B cell (primary cell): Measurements from ENCODE around the gene PRKACG. TPM values are rescaled to one million over a fixed set of nuclear protein-coding genes. Genes with fewer than 3 reads are reported as not detected.

Experiments used
- ATAC-seq: fragments of 200-7000 bp; cut with Tn5 transposase; one replicate; pipeline ENCODE4 v1.10.0; 2021; ENCODE audit warnings: low read depth, mild to moderate bottlenecking, moderate number of reproducible peaks, moderate library complexity
- CTCF ChIA-PET: fragments of 350-600 bp; sonication (Branson Sonifier 250); formaldehyde crosslinking; loops from one replicate; lab custom pipeline; 2021; ENCODE audit warnings: antibody characterized with exemption, inconsistent platforms; lab: Charles Lee
- POLR2A ChIA-PET: fragments of 350-600 bp; sonication (Branson Sonifier 250); formaldehyde crosslinking; loops from one replicate; lab custom pipeline; 2021; ENCODE audit warnings: antibody characterized with exemption; lab: Charles Lee
- DNase-seq: peaks from one replicate; pipeline ENCODE4 v3.0.0; 2013
- H2AFZ ChIP-seq: 2 replicates; pipeline ENCODE4 v1.6.1; 2012; ENCODE audit warnings: mild to moderate bottlenecking, low read depth, low read length; ENCODE audit not compliant: insufficient read depth, poor library complexity, severe bottlenecking
- H3K27ac ChIP-seq, 2 donors: 1 replicate in 1 of 2; 2 replicates in 1 of 2; pipeline ENCODE4 v1.5.1; 2012 to 2013; ENCODE audit warnings: low read length in 2 of 2, mild to moderate bottlenecking in 2 of 2, moderate library complexity in 1 of 2
- H3K27me3 ChIP-seq, 4 experiments: fragments of 200-600 bp in 1 of 4; sonication (generic) in 1 of 4; replicated peaks in 1 of 4; 1 replicate in 2 of 4; 2 replicates in 2 of 4; pipeline versions ENCODE4 v1.6.1 to v1.7.0; 2013 to 2016; ENCODE audit warnings: low read length in 3 of 4, mild to moderate bottlenecking in 2 of 4, mixed read lengths in 1 of 4, moderate library complexity in 1 of 4; ENCODE audit not compliant: insufficient read depth in 4 of 4, control insufficient read depth in 3 of 4; ENCODE audit errors: control extremely low read depth in 1 of 4
- H3K36me3 ChIP-seq, 2 experiments: replicated peaks in 1 of 2; 1 replicate in 1 of 2; 2 replicates in 1 of 2; pipeline versions ENCODE4 v1.6.1 to v1.7.1; 2013; ENCODE audit warnings: low read length in 1 of 2; ENCODE audit not compliant: insufficient read depth in 2 of 2, control insufficient read depth in 1 of 2; ENCODE audit errors: control extremely low read depth in 1 of 2, extremely low read depth in 1 of 2
- H3K4me1 ChIP-seq, 2 donors: fragments of 200-600 bp in 1 of 2; sonication (generic) in 1 of 2; 1 replicate in 1 of 2; 2 replicates in 1 of 2; pipeline versions ENCODE4 v1.5.1 to v1.6.1; 2013 to 2017; ENCODE audit warnings: low read length in 2 of 2; ENCODE audit not compliant: control insufficient read depth in 2 of 2, insufficient read depth in 2 of 2
- H3K4me2 ChIP-seq: replicated peaks from 2 replicates; pipeline ENCODE3; 2012; ENCODE audit warnings: mild to moderate bottlenecking, low read depth, low read length; ENCODE audit not compliant: poor library complexity, severe bottlenecking
- H3K4me3 ChIP-seq, 5 experiments: fragments of 200-600 bp in 1 of 5; sonication (generic) in 1 of 5; 1 replicate in 3 of 5; 2 replicates in 2 of 5; pipeline versions ENCODE4 v1.5.1 to v1.7.0; 2011 to 2016; ENCODE audit warnings: low read length in 4 of 5, mild to moderate bottlenecking in 4 of 5, low read depth in 2 of 5, control low read depth in 1 of 5, moderate library complexity in 1 of 5; ENCODE audit not compliant: insufficient read depth in 1 of 5; ENCODE audit errors: control extremely low read depth in 1 of 5, extremely low read depth in 1 of 5
- H3K79me2 ChIP-seq: fragments of 200-600 bp; sonication (generic); one replicate; pipeline ENCODE4 v1.6.0; 2016; ENCODE audit warnings: low read length; ENCODE audit not compliant: control insufficient read depth, insufficient read depth
- H3K9ac ChIP-seq: fragments of 200-600 bp; sonication (generic); 2 replicates; pipeline ENCODE4 v1.6.1; 2017; ENCODE audit warnings: mild to moderate bottlenecking, low read length, moderate library complexity
- H3K9me3 ChIP-seq, 3 donors: one replicate each; pipeline versions ENCODE4 v1.6.1 to v1.7.1; 2013; ENCODE audit warnings: low read length in 2 of 3; ENCODE audit not compliant: control insufficient read depth in 2 of 3, insufficient read depth in 1 of 3; ENCODE audit errors: control extremely low read depth in 1 of 3
- H4K20me1 ChIP-seq: 2 replicates; pipeline ENCODE4 v1.6.0; 2012; ENCODE audit warnings: mild to moderate bottlenecking, low read length; ENCODE audit not compliant: insufficient read depth, control insufficient read depth, poor library complexity, severe bottlenecking
- H3K27ac Mint-ChIP-seq: one replicate; pipeline ENCODE4 v1.8.0; 2021; ENCODE audit warnings: mixed read lengths
- H3K27me3 Mint-ChIP-seq: one replicate; pipeline ENCODE4 v1.8.0; 2021; ENCODE audit warnings: mixed read lengths
- H3K4me1 Mint-ChIP-seq: one replicate; pipeline ENCODE4 v1.8.0; 2021; ENCODE audit warnings: mixed read lengths
- H3K4me3 Mint-ChIP-seq: one replicate; pipeline ENCODE4 v1.8.0; 2021; ENCODE audit warnings: mixed read lengths
- H3K9me3 Mint-ChIP-seq: one replicate; pipeline ENCODE4 v1.8.0; 2022; ENCODE audit warnings: mixed read lengths; ENCODE audit not compliant: insufficient read depth
- EZH2 ChIP-seq: IDR thresholded peaks from 2 replicates; pipeline ENCODE4 v1.6.1; 2012; ENCODE audit warnings: borderline replicate concordance, low read depth, mild to moderate bottlenecking, moderate library complexity, low read length; ENCODE audit not compliant: insufficient read depth, poor library complexity, severe bottlenecking
- WGBS: methylation state at CpG from one replicate; pipeline ENCODE4 v1.1.5; 2013; ENCODE audit warnings: missing lambda C conversion rate; ENCODE audit not compliant: insufficient coverage; 5-methylcytosine and 5-hydroxymethylcytosine counted together
- intact Hi-C: fragments of 100-400 bp; cut with micrococcal nuclease; formaldehyde crosslinking; loops from one replicate; pipeline ENCODE4 v1.10.0; 2022
- polyA plus RNA-seq: library from polyadenylated mRNA; depleted of rRNA; stranded (reverse); fragments of >200 nt; gene quantifications from 2 replicates; pipeline ENCODE4 v1.2.3, GENCODE V29; 2012
- total RNA-seq, 2 donors: library from RNA; stranded (reverse); fragments of 120-200 nt in 1 of 2; gene quantifications; 1 replicate in 1 of 2; 2 replicates in 1 of 2; pipeline versions ENCODE4 v1.2.3 to v1.2.4, GENCODE V29; 2013 to 2022
- TF ChIP-seq, protein P1 (sequence below): fragments of 200-600 bp; IDR thresholded peaks from one replicate; pipeline ENCODE4 v1.8.0; 2022; ENCODE audit warnings: antibody characterized with exemption, mild to moderate bottlenecking

The PRKACG gene
- total and polyA plus RNA-seq, 2 donors (not counting 1 experiment from before 2014, with no cell fraction given): not detected

DNA sequence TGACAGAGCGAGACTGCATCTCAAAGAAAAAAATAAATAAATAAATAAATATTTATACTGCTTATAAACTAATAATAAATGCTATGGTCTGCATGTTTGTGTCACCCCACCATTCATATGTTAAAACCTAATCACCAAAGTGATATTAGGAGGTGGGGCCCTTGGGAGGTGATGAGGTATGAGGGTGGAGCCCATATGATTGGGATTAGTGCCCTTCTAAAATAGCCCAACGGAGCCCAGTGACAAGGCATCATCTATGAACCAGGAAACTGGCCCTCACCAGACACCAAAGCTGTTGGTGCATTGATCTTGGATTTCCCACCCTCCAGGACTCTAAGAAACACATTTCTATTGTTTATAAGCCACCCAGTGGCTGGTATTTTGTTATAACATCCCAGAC, 26.7 kb upstream of the PRKACG start:
- DNase-seq: no peak
- Histone ChIP-seq H3K79me2 (no peaks in the 10 kb centered on the region), H2AFZ (no peak overlapping the region), H3K27ac (no peak overlapping the region), H4K20me1 (peaks cover 4% of the 10 kb centered on the region), H3K27me3 (no peaks in the 10 kb centered on the region), H3K4me1 (peaks cover 4 to 7% of the 10 kb centered on the region in 2 donors), H3K4me2 (no peak overlapping the region), H3K9ac (no peak overlapping the region), H3K4me3 (no peak overlapping the region), H3K9me3 (peaks cover 0 to 7% (median 0%) of the 10 kb centered on the region in 3 donors), H3K36me3 (no peaks in the 10 kb centered on the region)
- Mint-ChIP-seq H3K27ac (no peak overlapping the region), H3K9me3 (no peaks in the 10 kb centered on the region), H3K4me1 (peaks cover 14% of the 10 kb centered on the region), H3K27me3 (no peaks in the 10 kb centered on the region), H3K4me3 (no peak overlapping the region)
- no peak for TF ChIP-seq EZH2
- CTCF ChIA-PET: no interaction called here
- ATAC-seq: no peak
- intact Hi-C loops: no loop called here
- no CpG with 5 or more reads among the region's 2 CpGs for WGBS
- POLR2A ChIA-PET: no interaction called here

DNA sequence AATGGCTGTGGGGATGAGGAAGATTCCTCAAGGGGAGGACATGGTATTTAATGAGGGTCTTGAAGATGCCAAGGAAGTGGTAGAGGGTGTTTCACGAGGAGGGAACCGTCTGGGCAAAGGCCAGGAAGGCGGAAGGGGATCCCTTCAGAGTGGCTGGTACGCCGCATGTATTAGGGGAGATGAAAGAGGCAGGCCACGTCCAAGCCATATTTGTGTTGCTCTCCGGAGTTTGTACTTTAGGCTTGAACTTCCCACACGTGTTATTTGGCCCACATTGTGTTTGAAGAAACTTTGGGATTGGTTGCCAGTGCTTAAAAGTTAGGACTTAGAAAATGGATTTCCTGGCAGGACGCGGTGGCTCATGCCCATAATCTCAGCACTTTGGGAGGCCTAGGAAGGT, 22.9 kb upstream of the PRKACG start:
- peak overlapping the region in 2 of 5 experiments; percentile 85 to 94 for H3K4me3 ChIP-seq
- Mint-ChIP-seq H3K9me3 (no peaks in the 10 kb centered on the region), H3K27ac (peak overlapping the region; percentile 93), H3K4me1 (peaks cover 11% of the 10 kb centered on the region), H3K27me3 (no peaks in the 10 kb centered on the region), H3K4me3 (peak overlapping the region; percentile 99)
- peak overlapping the region; percentile 87 for H2AFZ ChIP-seq
- ATAC-seq (no peak), DNase-seq (peak; percentile 18)
- H3K4me2 ChIP-seq: peak overlapping the region; percentile 78
- intact Hi-C loops: loop anchor here (5.0 kb wide), 5 partner anchors 86 to 881 kb away; partner anchors contain the start of gene PIP5K1B
- H4K20me1 ChIP-seq: peaks cover 4% of the 10 kb centered on the region
- TF ChIP-seq EZH2: no peak
- TF ChIP-seq, protein P1, sequence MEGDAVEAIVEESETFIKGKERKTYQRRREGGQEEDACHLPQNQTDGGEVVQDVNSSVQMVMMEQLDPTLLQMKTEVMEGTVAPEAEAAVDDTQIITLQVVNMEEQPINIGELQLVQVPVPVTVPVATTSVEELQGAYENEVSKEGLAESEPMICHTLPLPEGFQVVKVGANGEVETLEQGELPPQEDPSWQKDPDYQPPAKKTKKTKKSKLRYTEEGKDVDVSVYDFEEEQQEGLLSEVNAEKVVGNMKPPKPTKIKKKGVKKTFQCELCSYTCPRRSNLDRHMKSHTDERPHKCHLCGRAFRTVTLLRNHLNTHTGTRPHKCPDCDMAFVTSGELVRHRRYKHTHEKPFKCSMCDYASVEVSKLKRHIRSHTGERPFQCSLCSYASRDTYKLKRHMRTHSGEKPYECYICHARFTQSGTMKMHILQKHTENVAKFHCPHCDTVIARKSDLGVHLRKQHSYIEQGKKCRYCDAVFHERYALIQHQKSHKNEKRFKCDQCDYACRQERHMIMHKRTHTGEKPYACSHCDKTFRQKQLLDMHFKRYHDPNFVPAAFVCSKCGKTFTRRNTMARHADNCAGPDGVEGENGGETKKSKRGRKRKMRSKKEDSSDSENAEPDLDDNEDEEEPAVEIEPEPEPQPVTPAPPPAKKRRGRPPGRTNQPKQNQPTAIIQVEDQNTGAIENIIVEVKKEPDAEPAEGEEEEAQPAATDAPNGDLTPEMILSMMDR: no peak
- H3K9me3 ChIP-seq: peaks cover 0 to 7% (median 0%) of the 10 kb centered on the region in 3 donors
- no peaks in the 10 kb centered on the region for H3K27me3 ChIP-seq
- H3K4me1 ChIP-seq: peaks cover 8 to 11% of the 10 kb centered on the region in 2 donors
- 78% methylated on average over 9 of the region's 10 CpGs for WGBS
- peak overlapping the region; percentile 66 for H3K9ac ChIP-seq
- ChIA-PET CTCF (interaction anchor here (0.6 to 2.7 kb wide), 8 partner anchors 8 to 464 kb away, joined by 3 to 14 read pairs (median 5); no protein-coding TSS in a partner anchor), POLR2A (no interaction called here)
- H3K79me2 ChIP-seq: peaks cover 4% of the 10 kb centered on the region
- no peaks in the 10 kb centered on the region for H3K36me3 ChIP-seq
- H3K27ac ChIP-seq: peak overlapping the region; percentile 12 to 28
